ENCODE results near the gene CHD9. TPM values are rescaled to one million over a fixed set of nuclear protein-coding genes. Genes with fewer than 3 reads are reported as not detected.

CHD9 gene
- total RNA-seq, 4 donors from 2014 or later: 45.2 to 64.0 (median 49.5) TPM

GRCh38 chr16:53100889-53101288 is 46.1 kb downstream of the CHD9 start:
- WGBS: 100% methylated on average over 1 of the region's 1 CpG
- Histone ChIP-seq H3K9me3 (no peaks in the 10 kb centered on the region), H3K27me3 (no peaks in the 10 kb centered on the region), H3K27ac (replicated peaks in 1 of 4) (peak overlapping the region; percentile 84 to 94 (median 92)), H3K4me3 (no peak overlapping the region), H3K4me1 (peaks cover 34 to 57% (median 50%) of the 10 kb centered on the region in 4 donors), H3K36me3 (no peaks in the 10 kb centered on the region)
- TF ChIP-seq EP300 (IDR thresholded peaks at IDR 0.05) (no peak), CTCF (IDR thresholded peaks at IDR 0.05) (no peak), POLR2AphosphoS5 (IDR thresholded peaks at IDR 0.05) (no peak), POLR2A (IDR thresholded peaks at IDR 0.05; ENCODE audit: low read depth) (no peak)
- intact Hi-C loops (cut with DNase I): no loop called here
- no peak for DNase-seq (ENCODE audit: extremely low spot score)

GRCh38 chr16:53103811-53104210 is 49.0 kb downstream of the CHD9 start:
- Histone ChIP-seq H3K9me3 (no peaks in the 10 kb centered on the region), H3K4me3 (no peak overlapping the region), H3K36me3 (no peaks in the 10 kb centered on the region), H3K27me3 (no peaks in the 10 kb centered on the region), H3K4me1 (peaks cover 22 to 39% (median 32%) of the 10 kb centered on the region in 4 donors), H3K27ac (replicated peaks in 1 of 4) (no peak overlapping the region)
- TF ChIP-seq CTCF (IDR thresholded peaks at IDR 0.05) (no peak), EP300 (IDR thresholded peaks at IDR 0.05) (no peak), POLR2A (IDR thresholded peaks at IDR 0.05; ENCODE audit: low read depth) (no peak), POLR2AphosphoS5 (IDR thresholded peaks at IDR 0.05) (no peak)
- 73% methylated on average over 4 of the region's 4 CpGs for WGBS
- intact Hi-C loops (cut with DNase I): no loop called here
- no peak for DNase-seq (ENCODE audit: extremely low spot score)

DNA sequence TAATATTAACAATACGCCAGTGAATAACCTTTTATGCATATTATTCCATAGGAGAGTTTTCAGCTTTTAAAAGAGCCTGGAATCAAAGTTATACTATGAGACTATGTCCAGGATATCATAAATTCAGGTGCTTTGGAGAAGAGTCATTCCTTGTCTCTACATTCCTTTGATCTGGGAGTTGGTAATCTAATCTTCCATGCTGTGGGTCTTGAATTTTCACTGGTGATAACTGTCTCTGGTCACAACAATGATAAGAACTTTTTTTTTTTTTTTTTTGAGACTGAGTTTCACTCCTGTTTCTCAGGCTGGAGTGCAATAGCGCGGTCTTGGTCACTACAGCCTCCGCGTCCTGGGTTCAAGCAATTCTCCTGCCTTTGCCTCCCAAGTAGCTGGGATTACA is 50.8 kb downstream of the CHD9 start:
- Histone ChIP-seq H3K36me3 (no peaks in the 10 kb centered on the region), H3K9me3 (no peaks in the 10 kb centered on the region), H3K4me3 (no peak overlapping the region), H3K4me1 (peaks cover 5 to 22% (median 16%) of the 10 kb centered on the region in 4 donors), H3K27ac (replicated peaks in 1 of 4) (no peak overlapping the region), H3K27me3 (no peaks in the 10 kb centered on the region)
- TF ChIP-seq POLR2A (IDR thresholded peaks at IDR 0.05; ENCODE audit: low read depth): no peak
- no peak for TF ChIP-seq CTCF (IDR thresholded peaks at IDR 0.05)
- no peak for TF ChIP-seq EP300 (IDR thresholded peaks at IDR 0.05)
- TF ChIP-seq POLR2AphosphoS5 (IDR thresholded peaks at IDR 0.05): no peak
- DNase-seq (ENCODE audit: extremely low spot score): no peak
- 98% methylated on average over 5 of the region's 5 CpGs for WGBS
- intact Hi-C loops (cut with DNase I): no loop called here

DNA sequence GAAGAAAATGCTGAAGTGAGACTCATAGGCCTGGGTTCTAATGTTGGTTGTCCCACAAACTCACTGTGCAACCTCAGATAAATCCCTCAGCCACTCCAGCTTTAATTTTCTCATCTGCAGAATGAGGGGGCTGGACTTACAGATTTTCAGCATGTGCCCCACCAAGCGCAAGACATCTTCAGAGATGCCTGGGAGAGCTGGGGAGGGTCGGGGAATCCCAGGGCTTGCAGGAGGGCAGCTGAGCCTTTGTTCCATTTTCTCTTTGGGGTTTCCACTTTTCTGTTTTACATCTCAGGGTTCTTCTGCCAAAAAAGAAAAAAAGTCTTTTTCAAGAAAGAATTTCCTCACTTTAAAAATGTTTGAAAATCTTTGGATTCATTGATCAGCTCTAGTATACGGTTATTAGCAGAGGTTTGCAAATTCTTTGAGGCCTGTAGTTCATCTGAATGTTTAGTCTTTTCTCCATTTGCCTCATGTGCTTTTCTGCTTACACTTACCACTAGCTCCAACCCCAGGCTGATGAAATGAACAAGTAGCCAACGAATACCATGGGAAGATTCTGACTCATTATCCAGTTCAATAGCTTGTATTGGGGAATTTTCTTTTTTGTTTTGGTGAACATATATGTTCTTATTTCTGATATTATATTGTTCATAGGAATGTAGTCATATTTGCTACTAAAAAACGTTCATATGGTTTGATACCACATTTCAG is 56.4 kb downstream of the CHD9 start:
- Histone ChIP-seq H3K27ac (replicated peaks in 1 of 4) (no peak overlapping the region), H3K9me3 (no peaks in the 10 kb centered on the region), H3K4me3 (no peak overlapping the region), H3K27me3 (no peaks in the 10 kb centered on the region), H3K36me3 (no peaks in the 10 kb centered on the region), H3K4me1 (peaks cover 0 to 7% (median 3%) of the 10 kb centered on the region in 4 donors)
- TF ChIP-seq EP300 (IDR thresholded peaks at IDR 0.05) (no peak), POLR2AphosphoS5 (IDR thresholded peaks at IDR 0.05) (no peak), CTCF (IDR thresholded peaks at IDR 0.05) (no peak), POLR2A (IDR thresholded peaks at IDR 0.05; ENCODE audit: low read depth) (no peak)
- DNase-seq (ENCODE audit: extremely low spot score): no peak
- intact Hi-C loops (cut with DNase I): no loop called here
- 78% methylated on average over 5 of the region's 5 CpGs for WGBS

DNA sequence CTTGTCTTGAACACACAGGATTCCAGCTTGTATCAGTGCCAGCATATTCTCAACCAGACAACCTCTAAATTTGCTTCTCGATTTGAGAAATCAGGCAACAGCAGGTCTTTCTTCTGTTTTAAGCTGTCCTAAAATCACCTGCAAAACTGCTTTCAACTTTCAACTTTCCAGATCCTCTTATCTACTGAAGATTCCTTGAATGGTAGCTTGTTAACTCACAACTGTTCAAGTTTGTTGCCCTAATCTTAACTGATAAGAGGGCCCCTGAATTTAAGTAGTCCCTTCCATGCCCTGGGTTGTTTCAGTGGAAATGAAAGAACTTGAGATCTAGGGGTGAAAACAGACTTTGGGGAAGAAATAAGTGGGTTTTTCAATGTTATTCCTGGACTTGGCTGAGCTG is 57.2 kb downstream of the CHD9 start:
- Histone ChIP-seq H3K4me1 (peaks cover 0 to 7% (median 3%) of the 10 kb centered on the region in 4 donors), H3K9me3 (no peaks in the 10 kb centered on the region), H3K36me3 (no peaks in the 10 kb centered on the region), H3K27me3 (no peaks in the 10 kb centered on the region), H3K4me3 (no peak overlapping the region), H3K27ac (replicated peaks in 1 of 4) (no peak overlapping the region)
- no peak for DNase-seq (ENCODE audit: extremely low spot score)
- WGBS: 29% methylated on average over 1 of the region's 1 CpG
- TF ChIP-seq POLR2AphosphoS5 (IDR thresholded peaks at IDR 0.05) (no peak), EP300 (IDR thresholded peaks at IDR 0.05) (no peak), POLR2A (IDR thresholded peaks at IDR 0.05; ENCODE audit: low read depth) (no peak), CTCF (IDR thresholded peaks at IDR 0.05) (no peak)
- intact Hi-C loops (cut with DNase I): no loop called here
